PC-9 (cell line): ENCODE results near the gene MAGI2. TPM values are rescaled to one million over a fixed set of nuclear protein-coding genes. Genes with fewer than 3 reads are reported as not detected.

Source experiments
- BruUV-seq: library from RNA; stranded (reverse); fragments of 400-500 nt; replicated peaks from 2 replicates; lab custom pipeline; 2021; lab: Mats Ljungman, UMichigan
- CTCF ChIA-PET: fragments of 300-600 bp; sonication (Branson Sonifier 250); formaldehyde crosslinking; loops from one replicate; lab custom pipeline; 2022; ENCODE audit warnings: antibody characterized with exemption; lab: Charles Lee
- POLR2A ChIA-PET: fragments of 300-600 bp; sonication (Branson Sonifier 250); formaldehyde crosslinking; loops from one replicate; lab custom pipeline; 2022; ENCODE audit warnings: antibody characterized with exemption; ENCODE audit not compliant: unreplicated experiment; lab: Charles Lee
- DNase-seq, 2 experiments: peaks; one replicate each; pipeline versions ENCODE4 v3.0.0 to v3.0.0-alpha.2; 2015 to 2022; ENCODE audit warnings: mixed read lengths in 1 of 2
- H2AFZ ChIP-seq: fragments of 200-600 bp; sonication (generic); 2 replicates; pipeline ENCODE4 v1.8.1; 2017; ENCODE audit warnings: antibody characterized with exemption
- H3F3A ChIP-seq: fragments of 200-600 bp; sonication (generic); 2 replicates; pipeline ENCODE4 v1.8.1; 2017; ENCODE audit warnings: antibody characterized with exemption, mild to moderate bottlenecking, low read depth; ENCODE audit not compliant: insufficient read depth
- H3K27ac ChIP-seq: fragments of 200-600 bp; sonication (generic); 2 replicates; pipeline ENCODE4 v1.6.1; 2016; ENCODE audit warnings: mixed run types
- H3K27me3 ChIP-seq: fragments of 200-600 bp; sonication (generic); 2 replicates; pipeline ENCODE4 v1.6.1; 2016; ENCODE audit warnings: low read depth, mixed run types; ENCODE audit not compliant: insufficient read depth
- H3K36me3 ChIP-seq: fragments of 200-600 bp; sonication (generic); 2 replicates; pipeline ENCODE4 v1.6.1; 2016; ENCODE audit warnings: low read depth, mixed run types
- H3K4me1 ChIP-seq: fragments of 200-600 bp; sonication (generic); replicated peaks from 2 replicates; pipeline ENCODE4 v1.6.1; 2016; ENCODE audit warnings: mixed run types; ENCODE audit not compliant: insufficient read depth
- H3K4me2 ChIP-seq: fragments of 200-600 bp; sonication (generic); 2 replicates; pipeline ENCODE4 v1.6.1; 2017; ENCODE audit warnings: mixed run types
- H3K4me3 ChIP-seq: fragments of 200-600 bp; sonication (generic); 2 replicates; pipeline ENCODE4 v1.6.1; 2016; ENCODE audit warnings: mixed run types
- H3K79me2 ChIP-seq: fragments of 200-600 bp; sonication (generic); 2 replicates; pipeline ENCODE4 v1.6.1; 2017; ENCODE audit warnings: low read depth, mixed run types
- H3K9me2 ChIP-seq: fragments of 200-600 bp; sonication (generic); 2 replicates; pipeline ENCODE4 v1.8.1; 2017; ENCODE audit warnings: mild to moderate bottlenecking; ENCODE audit not compliant: insufficient read depth
- H3K9me3 ChIP-seq: fragments of 200-600 bp; sonication (generic); 2 replicates; pipeline ENCODE4 v1.8.1; 2016; ENCODE audit warnings: low read depth; ENCODE audit not compliant: insufficient read depth
- H4K20me1 ChIP-seq: fragments of 200-600 bp; sonication (generic); 2 replicates; pipeline ENCODE4 v1.8.1; 2017; ENCODE audit not compliant: insufficient read depth
- CTCF ChIP-seq: fragments of 200-600 bp; sonication (generic); conservative IDR thresholded peaks from 2 replicates; pipeline ENCODE4 v1.6.1; 2017; ENCODE audit warnings: mixed run types, antibody characterized with exemption, mild to moderate bottlenecking, moderate library complexity
- EZH2 ChIP-seq: fragments of 200-600 bp; sonication (generic); IDR thresholded peaks from 2 replicates; pipeline ENCODE4 v1.8.0; 2017; ENCODE audit warnings: antibody characterized with exemption, low read depth
- intact Hi-C: fragments of 100-400 bp; cut with micrococcal nuclease; formaldehyde crosslinking; loops from one replicate; pipeline ENCODE4 v1.10.0; 2022; ENCODE audit not compliant: unreplicated experiment
- total RNA-seq: library from RNA; stranded (reverse); gene quantifications from 2 replicates; pipeline ENCODE4 v1.2.3, GENCODE V29; 2021

MAGI2 gene
- total RNA-seq, 1 experiment from 2014 or later: 0.92 TPM

DNA sequence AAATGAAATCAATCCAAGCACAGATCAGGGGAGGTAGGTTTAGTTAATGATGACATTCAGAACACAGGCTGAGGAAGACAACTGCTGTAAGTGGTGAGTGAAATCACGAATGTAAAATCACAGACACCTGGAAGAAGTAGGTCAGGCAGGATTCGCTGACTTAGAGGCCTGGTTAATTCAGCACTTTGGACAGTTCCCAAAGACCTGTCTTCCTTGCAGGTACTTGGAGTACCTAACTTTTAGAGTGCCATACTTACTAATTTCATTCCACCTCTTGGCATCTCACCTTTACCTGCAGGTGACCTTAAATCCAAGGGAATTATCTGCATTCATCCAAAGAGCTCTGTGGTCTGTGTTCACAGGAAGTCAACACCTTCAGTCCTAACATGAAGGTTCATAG, 832.5 kb downstream of the MAGI2 start:
- H3K9me2 ChIP-seq: no peaks in the 10 kb centered on the region
- H3K36me3 ChIP-seq: no peaks in the 10 kb centered on the region
- H2AFZ ChIP-seq: no peak overlapping the region
- intact Hi-C loops: no loop called here
- H3K4me3 ChIP-seq: no peak overlapping the region
- ChIA-PET CTCF (no interaction called here), POLR2A (no interaction called here)
- BruUV-seq: no TSS peak
- H3K27me3 ChIP-seq: no peaks in the 10 kb centered on the region
- no peaks in the 10 kb centered on the region for H3K4me1 ChIP-seq
- no peak overlapping the region for H3K4me2 ChIP-seq
- H3F3A ChIP-seq: no peaks in the 10 kb centered on the region
- no peaks in the 10 kb centered on the region for H4K20me1 ChIP-seq
- H3K79me2 ChIP-seq: no peaks in the 10 kb centered on the region
- no peak overlapping the region for H3K27ac ChIP-seq
- peak in 1 of 2 experiments; percentile 25 for DNase-seq
- H3K9me3 ChIP-seq: no peaks in the 10 kb centered on the region
- TF ChIP-seq EZH2: no peak
- no peak for TF ChIP-seq CTCF

DNA sequence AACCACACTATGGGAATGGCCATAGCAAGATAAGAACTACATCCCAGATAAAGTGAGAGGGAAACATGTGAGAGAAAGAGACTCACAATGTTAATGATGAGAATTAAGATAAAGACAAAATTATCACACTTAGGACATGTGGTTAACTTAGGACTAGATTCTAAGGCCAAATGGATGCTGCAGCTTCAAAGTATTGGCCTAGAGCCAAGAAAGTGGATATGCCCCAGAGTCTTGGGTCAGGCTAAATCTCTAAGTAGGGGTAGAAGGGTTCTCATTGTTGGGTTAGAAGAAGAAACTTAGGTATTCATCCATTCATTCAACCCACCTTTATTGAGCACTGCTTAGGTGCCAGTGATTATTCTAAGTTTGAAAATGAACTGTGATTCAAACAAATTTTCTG, 836.9 kb downstream of the MAGI2 start:
- no peaks in the 10 kb centered on the region for H3F3A ChIP-seq
- no TSS peak for BruUV-seq
- no peaks in the 10 kb centered on the region for H3K36me3 ChIP-seq
- no peak overlapping the region for H3K4me3 ChIP-seq
- H3K27me3 ChIP-seq: no peaks in the 10 kb centered on the region
- DNase-seq: no peak
- H3K4me1 ChIP-seq: no peaks in the 10 kb centered on the region
- no peaks in the 10 kb centered on the region for H4K20me1 ChIP-seq
- ChIA-PET POLR2A (no interaction called here), CTCF (no interaction called here)
- no peaks in the 10 kb centered on the region for H3K79me2 ChIP-seq
- H3K4me2 ChIP-seq: no peak overlapping the region
- intact Hi-C loops: no loop called here
- H3K9me2 ChIP-seq: no peaks in the 10 kb centered on the region
- no peaks in the 10 kb centered on the region for H3K9me3 ChIP-seq
- H3K27ac ChIP-seq: no peak overlapping the region
- no peak overlapping the region for H2AFZ ChIP-seq
- TF ChIP-seq EZH2 (no peak), CTCF (no peak)

- H4K20me1 ChIP-seq: no peaks in the 10 kb centered on the region
- TF ChIP-seq CTCF (no peak), EZH2 (no peak)
- CTCF ChIA-PET: no interaction called here
- intact Hi-C loops: no loop called here
- no peaks in the 10 kb centered on the region for H3K4me1 ChIP-seq
- H3K27me3 ChIP-seq: no peaks in the 10 kb centered on the region
- H3K4me2 ChIP-seq: no peak overlapping the region
- H3K9me2 ChIP-seq: no peaks in the 10 kb centered on the region
- H3K79me2 ChIP-seq: no peaks in the 10 kb centered on the region
- H3K4me3 ChIP-seq: no peak overlapping the region
- POLR2A ChIA-PET: no interaction called here
- H3K9me3 ChIP-seq: no peaks in the 10 kb centered on the region
- H3K27ac ChIP-seq: no peak overlapping the region
- no peaks in the 10 kb centered on the region for H3K36me3 ChIP-seq
- no TSS peak for BruUV-seq
- H2AFZ ChIP-seq: no peak overlapping the region
- no peak for DNase-seq
- H3F3A ChIP-seq: no peaks in the 10 kb centered on the region
These were observed 844.2 kb downstream of the MAGI2 start for GRCh38 chr7:78609281-78609680.
